Mucosa of rectum (tissue), 2 donors: Measurements from ENCODE around the gene XDH.

Source experiments
- H3K27ac ChIP-seq, 2 donors: one replicate each; pipeline ENCODE4 v1.7.0; 2013; ENCODE audit warnings: inconsistent platforms in 2 of 2, low read depth in 2 of 2, low read length in 2 of 2
- H3K27me3 ChIP-seq, 2 donors: one replicate each; pipeline ENCODE4 v1.7.0; 2013; ENCODE audit warnings: low read length in 2 of 2; ENCODE audit not compliant: control insufficient read depth in 2 of 2, insufficient read depth in 2 of 2
- H3K36me3 ChIP-seq, 2 donors: one replicate each; pipeline ENCODE4 v1.7.0; 2013; ENCODE audit warnings: low read length in 2 of 2; ENCODE audit not compliant: control insufficient read depth in 2 of 2, insufficient read depth in 2 of 2
- H3K4me1 ChIP-seq, 2 donors: one replicate each; pipeline ENCODE4 v1.7.0; 2013; ENCODE audit warnings: low read length in 2 of 2, mild to moderate bottlenecking in 1 of 2; ENCODE audit not compliant: control insufficient read depth in 2 of 2, insufficient read depth in 2 of 2
- H3K4me3 ChIP-seq, 2 donors: one replicate each; pipeline ENCODE4 v1.7.0; 2013; ENCODE audit warnings: low read length in 2 of 2
- H3K9ac ChIP-seq, 2 donors: one replicate each; pipeline ENCODE4 v1.7.0; 2013; ENCODE audit warnings: low read length in 2 of 2, low read depth in 1 of 2, mild to moderate bottlenecking in 1 of 2
- H3K9me3 ChIP-seq, 2 donors: one replicate each; pipeline ENCODE4 v1.7.0; 2013; ENCODE audit warnings: low read length in 2 of 2; ENCODE audit not compliant: control insufficient read depth in 2 of 2
- donor health status: healthy.
- donor health status: Normal muscosa, but diverticular disease.

XDH gene

DNA sequence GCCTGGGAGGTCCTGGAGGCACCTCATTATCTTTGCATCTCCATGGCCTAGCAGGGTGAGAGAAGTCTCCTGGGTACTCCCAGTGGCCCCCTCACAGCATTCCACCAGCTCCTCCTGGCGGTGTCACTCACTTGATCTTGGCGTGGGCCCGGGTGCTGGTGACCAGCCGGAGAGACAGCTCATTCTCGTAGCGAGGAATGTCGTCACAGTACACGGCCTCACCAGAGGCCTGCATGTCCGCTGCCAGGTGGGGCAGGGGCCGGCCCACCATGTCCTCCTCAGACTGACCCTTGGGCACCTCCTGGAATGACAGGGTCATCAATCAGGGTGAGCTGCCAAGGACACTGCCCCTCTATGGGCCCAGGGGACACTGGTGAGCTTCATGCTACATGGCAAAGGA, 42.4 kb downstream of the XDH start:
- H3K36me3 ChIP-seq = peaks cover 5 to 9% of the 10 kb centered on the region in 2 donors
- no peak overlapping the region for H3K27ac ChIP-seq
- H3K9ac ChIP-seq = no peak overlapping the region
- no peaks in the 10 kb centered on the region for H3K9me3 ChIP-seq
- H3K27me3 ChIP-seq = no peaks in the 10 kb centered on the region
- H3K4me1 ChIP-seq = no peaks in the 10 kb centered on the region
- no peak overlapping the region for H3K4me3 ChIP-seq

DNA sequence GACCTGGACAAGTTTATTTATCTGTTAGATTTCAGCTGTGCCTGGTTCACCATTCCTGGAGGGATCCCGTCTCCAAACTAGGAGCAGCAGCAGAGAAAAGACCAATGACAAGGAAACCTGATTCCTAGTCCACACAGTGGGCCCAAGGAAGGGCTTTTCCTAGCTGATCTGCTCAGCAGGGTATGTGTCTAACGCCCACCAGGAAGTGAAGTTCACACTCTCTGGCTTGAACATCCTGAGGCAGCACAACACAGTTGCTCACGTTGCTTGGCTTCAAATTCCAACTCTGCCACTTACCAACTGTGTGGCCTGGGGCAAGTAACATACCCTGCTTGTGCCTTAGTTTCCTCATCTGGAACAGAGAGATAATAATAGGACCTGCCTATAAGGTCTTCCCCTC, 42.9 kb downstream of the XDH start:
- Histone ChIP-seq H3K27ac (no peak overlapping the region), H3K36me3 (peaks cover 5 to 9% of the 10 kb centered on the region in 2 donors), H3K27me3 (no peaks in the 10 kb centered on the region), H3K4me1 (no peaks in the 10 kb centered on the region), H3K9me3 (no peaks in the 10 kb centered on the region), H3K9ac (no peak overlapping the region), H3K4me3 (no peak overlapping the region)

DNA sequence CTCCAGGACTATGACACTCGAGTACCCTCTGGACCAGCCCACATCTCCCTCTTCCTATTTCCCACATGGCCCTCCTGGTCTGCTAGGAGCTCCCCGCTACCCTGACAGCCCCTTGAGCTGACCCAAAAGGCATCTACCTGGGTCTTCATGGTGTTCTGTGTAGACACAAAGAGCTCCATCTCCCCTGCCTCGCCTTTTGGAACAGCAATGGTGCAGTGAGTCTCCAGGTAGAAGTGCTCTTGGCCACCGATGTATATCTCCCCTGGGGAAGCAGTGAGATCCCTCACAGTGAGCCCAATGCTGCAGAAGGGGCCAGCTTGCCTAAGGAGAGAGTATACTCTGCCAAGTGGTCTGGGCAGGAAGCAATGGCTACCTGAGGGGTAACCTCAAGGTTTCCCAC, 47.8 kb downstream of the XDH start:
- peaks cover 2 to 5% of the 10 kb centered on the region in 2 donors for H3K36me3 ChIP-seq
- H3K27ac ChIP-seq = no peak overlapping the region
- H3K4me3 ChIP-seq = no peak overlapping the region
- no peak overlapping the region for H3K9ac ChIP-seq
- H3K9me3 ChIP-seq = no peaks in the 10 kb centered on the region
- H3K27me3 ChIP-seq = no peaks in the 10 kb centered on the region
- no peaks in the 10 kb centered on the region for H3K4me1 ChIP-seq

DNA sequence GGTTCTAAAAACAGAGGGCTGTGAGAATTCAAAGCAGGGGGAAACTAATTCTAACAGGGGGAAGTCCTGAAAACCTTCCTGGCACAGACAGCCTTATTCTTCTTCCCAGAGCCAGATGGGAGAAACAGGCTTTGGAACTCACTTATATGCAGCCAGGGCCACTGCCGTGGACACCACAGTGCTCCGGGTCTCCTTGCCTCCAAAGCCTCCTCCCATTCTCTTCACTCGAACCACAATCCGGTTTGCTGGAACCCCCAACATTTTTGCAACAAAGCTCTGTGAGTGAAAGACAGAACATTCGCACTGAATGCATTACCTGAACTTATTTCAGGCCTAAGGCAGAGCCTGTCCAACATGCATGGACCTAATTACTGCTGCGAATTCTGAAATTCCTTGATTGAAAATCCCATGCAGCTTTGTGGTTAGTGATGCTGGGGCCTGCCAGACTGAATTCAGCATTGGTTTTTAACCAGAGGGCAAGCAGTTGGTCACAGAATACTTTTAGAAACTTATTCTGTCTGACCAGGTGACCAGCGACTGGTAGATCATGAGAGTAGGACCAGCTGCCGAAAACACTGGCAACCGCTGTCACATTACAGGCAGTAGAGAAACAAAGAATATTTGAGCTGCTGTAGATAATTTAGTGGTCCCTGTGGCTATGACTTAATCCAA, 48.6 kb downstream of the XDH start:
- Histone ChIP-seq H3K4me3 (no peak overlapping the region), H3K27ac (no peak overlapping the region), H3K27me3 (no peaks in the 10 kb centered on the region), H3K4me1 (no peaks in the 10 kb centered on the region), H3K9me3 (no peaks in the 10 kb centered on the region), H3K9ac (no peak overlapping the region), H3K36me3 (peaks cover 0 to 3% of the 10 kb centered on the region in 2 donors)

DNA sequence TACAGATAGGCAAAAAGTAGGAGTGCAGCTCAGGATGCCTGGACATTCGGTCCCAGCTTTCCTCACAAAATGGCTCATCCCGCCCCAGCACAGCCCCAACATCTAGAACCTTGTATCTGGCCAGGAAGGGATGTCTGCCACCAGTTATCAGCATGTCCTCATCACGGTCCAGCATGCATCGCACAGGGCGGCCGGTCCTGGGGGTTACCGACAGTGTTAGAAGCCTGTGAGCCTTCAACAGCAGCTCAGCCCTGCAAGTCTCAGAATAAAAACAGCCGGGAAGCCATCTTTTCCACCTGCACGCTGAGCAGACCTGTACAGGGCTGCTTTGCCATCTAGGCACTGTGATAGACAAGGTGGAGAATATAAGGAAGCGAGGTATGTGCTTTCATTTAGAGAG, 49.2 kb downstream of the XDH start:
- Histone ChIP-seq H3K27ac (no peak overlapping the region), H3K36me3 (peaks cover 0 to 3% of the 10 kb centered on the region in 2 donors), H3K4me1 (no peaks in the 10 kb centered on the region), H3K27me3 (no peaks in the 10 kb centered on the region), H3K4me3 (no peak overlapping the region), H3K9ac (no peak overlapping the region), H3K9me3 (no peaks in the 10 kb centered on the region)

DNA sequence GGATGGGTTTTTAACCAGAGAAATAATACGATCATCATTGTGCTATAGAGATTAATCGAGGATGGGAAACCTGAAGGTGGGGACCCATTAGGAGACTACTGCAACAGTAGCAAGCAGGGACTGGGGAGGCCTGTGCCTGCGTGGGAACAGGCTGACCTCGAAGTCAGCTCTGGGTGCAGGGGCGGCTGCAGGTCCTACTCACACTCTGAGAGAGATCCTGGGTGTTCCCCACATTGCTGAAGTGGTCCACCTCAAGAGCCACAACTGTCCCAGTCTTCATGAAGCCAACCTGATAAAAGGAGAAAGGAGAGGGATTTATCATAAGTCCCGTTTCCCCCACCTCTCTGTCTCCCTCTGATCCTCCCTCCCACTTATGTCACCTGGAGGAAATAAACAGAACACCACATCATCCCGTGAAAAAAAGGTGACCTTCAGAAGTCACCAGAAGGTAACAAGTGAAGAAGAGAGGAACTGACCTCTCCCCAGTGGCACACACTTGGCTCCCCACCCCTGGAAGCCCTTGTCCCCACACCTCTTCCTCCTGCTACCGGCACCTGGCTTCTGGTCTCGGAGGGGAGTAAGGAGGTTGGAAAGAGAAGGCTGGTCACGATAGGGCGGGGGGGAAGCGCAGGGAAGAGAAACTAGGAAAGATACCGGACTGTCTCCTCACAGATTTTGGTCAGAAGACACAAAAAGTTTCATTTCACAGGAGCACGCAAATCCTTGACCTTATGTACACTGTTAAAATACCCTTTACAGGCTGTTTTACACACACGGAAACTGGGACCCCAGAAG, 50.4 kb downstream of the XDH start:
- H3K27me3 ChIP-seq = no peaks in the 10 kb centered on the region
- no peaks in the 10 kb centered on the region for H3K9me3 ChIP-seq
- no peak overlapping the region for H3K27ac ChIP-seq
- H3K4me1 ChIP-seq = no peaks in the 10 kb centered on the region
- peaks cover 0 to 3% of the 10 kb centered on the region in 2 donors for H3K36me3 ChIP-seq
- no peak overlapping the region for H3K9ac ChIP-seq
- no peak overlapping the region for H3K4me3 ChIP-seq

DNA sequence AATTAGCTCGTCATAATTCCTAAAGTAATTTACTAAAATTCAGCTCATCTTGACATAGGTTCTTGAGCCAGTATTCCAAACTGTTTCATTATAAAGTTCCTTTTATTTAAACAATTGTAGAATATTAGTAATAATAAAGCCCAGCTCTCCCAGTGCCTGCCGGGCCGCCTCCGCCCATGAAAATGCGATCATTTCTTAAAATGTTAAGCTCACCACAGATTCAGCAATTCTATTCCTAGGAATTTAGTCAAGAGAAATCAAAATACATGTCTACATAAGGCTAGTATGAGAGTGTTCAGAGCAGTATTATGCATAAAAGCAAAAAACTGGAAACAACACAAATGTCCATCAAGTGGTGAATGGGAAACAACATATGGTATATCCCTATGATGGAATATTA, 52.0 kb downstream of the XDH start:
- no peaks in the 10 kb centered on the region for H3K9me3 ChIP-seq
- H3K27me3 ChIP-seq = no peaks in the 10 kb centered on the region
- no peak overlapping the region for H3K4me3 ChIP-seq
- H3K36me3 ChIP-seq = no peaks in the 10 kb centered on the region
- H3K9ac ChIP-seq = no peak overlapping the region
- H3K27ac ChIP-seq = no peak overlapping the region
- H3K4me1 ChIP-seq = no peaks in the 10 kb centered on the region

DNA sequence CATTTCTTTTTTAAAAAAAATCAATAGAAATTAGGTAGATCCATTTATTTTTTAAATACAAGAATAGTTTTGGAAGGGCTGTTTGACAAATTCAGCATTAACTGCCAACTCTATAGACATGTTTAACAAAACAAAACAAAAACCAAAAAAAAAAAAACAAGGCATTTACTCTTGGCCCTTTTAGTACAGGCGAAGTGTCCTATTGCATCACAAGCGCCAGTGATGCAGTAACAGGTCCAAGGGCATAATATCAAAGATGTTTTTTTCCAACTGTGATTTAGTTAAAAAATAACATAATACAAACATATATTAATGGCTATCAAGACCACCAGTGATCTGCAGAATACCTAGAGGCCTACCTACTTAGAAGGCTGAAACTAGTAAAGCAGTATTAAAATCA, 55.3 kb downstream of the XDH start:
- Histone ChIP-seq H3K27ac (no peak overlapping the region), H3K4me3 (no peak overlapping the region), H3K36me3 (no peaks in the 10 kb centered on the region), H3K9ac (no peak overlapping the region), H3K27me3 (no peaks in the 10 kb centered on the region), H3K4me1 (no peaks in the 10 kb centered on the region), H3K9me3 (no peaks in the 10 kb centered on the region)

DNA sequence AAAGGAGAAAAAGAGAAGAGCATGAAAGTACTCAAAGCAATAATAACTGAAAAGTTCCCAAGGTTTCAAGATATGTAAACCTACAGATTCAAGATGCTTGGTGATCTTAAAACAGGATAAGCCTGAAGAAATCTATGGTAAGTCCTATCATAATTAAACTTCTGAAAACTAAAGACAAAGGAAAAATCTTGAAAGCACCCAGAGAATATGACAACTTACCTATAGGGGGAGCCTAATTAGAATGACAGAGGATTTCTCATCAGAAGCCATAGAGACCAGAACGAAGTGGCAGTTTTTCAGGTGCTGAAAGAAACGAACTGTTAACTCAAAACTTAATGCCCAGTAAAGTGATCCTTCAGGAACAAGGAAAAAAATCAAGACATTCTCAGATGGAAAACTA, 59.7 kb downstream of the XDH start:
- H3K4me1 ChIP-seq = no peaks in the 10 kb centered on the region
- no peak overlapping the region for H3K4me3 ChIP-seq
- no peaks in the 10 kb centered on the region for H3K36me3 ChIP-seq
- no peak overlapping the region for H3K9ac ChIP-seq
- H3K9me3 ChIP-seq = no peaks in the 10 kb centered on the region
- no peaks in the 10 kb centered on the region for H3K27me3 ChIP-seq
- no peak overlapping the region for H3K27ac ChIP-seq

DNA sequence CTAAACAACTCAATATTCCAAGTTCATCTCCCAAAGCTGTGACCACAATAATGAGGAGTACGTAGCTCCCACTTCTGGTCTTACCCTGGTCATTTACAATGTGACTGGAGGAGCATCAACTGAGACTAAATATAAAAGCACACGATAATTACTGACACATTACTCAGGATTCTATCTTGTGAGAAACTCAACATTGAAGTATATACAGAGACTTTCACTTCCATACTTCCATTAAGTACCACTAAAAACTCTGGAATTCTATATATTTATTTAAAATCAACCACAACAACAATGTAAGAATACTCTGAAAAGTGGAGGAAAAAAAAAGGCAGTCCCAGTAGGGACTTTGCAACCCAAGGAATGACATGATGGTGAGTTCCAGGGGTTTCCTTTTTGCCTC, 61.4 kb downstream of the XDH start:
- H3K36me3 ChIP-seq = no peaks in the 10 kb centered on the region
- no peaks in the 10 kb centered on the region for H3K9me3 ChIP-seq
- H3K27me3 ChIP-seq = no peaks in the 10 kb centered on the region
- no peaks in the 10 kb centered on the region for H3K4me1 ChIP-seq
- H3K27ac ChIP-seq = no peak overlapping the region
- H3K4me3 ChIP-seq = no peak overlapping the region
- no peak overlapping the region for H3K9ac ChIP-seq
